IMR-90 (cell line): ENCODE results near the gene HNRNPLL. TPM values are rescaled to one million over a fixed set of nuclear protein-coding genes. Genes with fewer than 3 reads are reported as not detected.
A peak's percentile ranks its signal among the peaks of the same experiment; 100 is the strongest.

Source experiments
- ATAC-seq: fragments of 200-7000 bp; cut with Tn5 transposase; 2 replicates; pipeline ENCODE4 v1.9.1; 2020; ENCODE audit warnings: low read depth, mild to moderate bottlenecking, moderate library complexity
- BruUV-seq: library from RNA; stranded (reverse); fragments of 400-500 nt; replicated peaks from 2 replicates; lab custom pipeline; 2021; lab: Mats Ljungman, UMichigan
- CTCF ChIA-PET: fragments of 300-600 bp; formaldehyde crosslinking; extraction: SDS; loops from one replicate; lab custom pipeline; 2021; ENCODE audit warnings: antibody characterized with exemption; lab: Yijun Ruan, JAX
- POLR2A ChIA-PET: fragments of 300-600 bp; sonication (Branson Sonifier 250); formaldehyde crosslinking; loops from one replicate; lab custom pipeline; 2022; ENCODE audit warnings: antibody characterized with exemption; ENCODE audit not compliant: unreplicated experiment; lab: Charles Lee
- DNase-seq: peaks from one replicate; pipeline ENCODE4 v3.0.0; 2013
- H2AFZ ChIP-seq: replicated peaks from 2 replicates; pipeline ENCODE3; 2013; ENCODE audit warnings: low read length, mild to moderate bottlenecking; ENCODE audit not compliant: poor library complexity
- H2AK5ac ChIP-seq: 2 replicates; pipeline ENCODE4 v1.6.1; 2013; ENCODE audit warnings: low read depth, low read length, inconsistent platforms
- H2AK9ac ChIP-seq: replicated peaks from 2 replicates; pipeline ENCODE3; 2013; ENCODE audit warnings: mild to moderate bottlenecking, low read depth, low read length, moderate library complexity; ENCODE audit not compliant: poor library complexity
- H2BK120ac ChIP-seq: 2 replicates; pipeline ENCODE4 v1.6.1; 2013; ENCODE audit warnings: low read depth, low read length, inconsistent platforms
- H2BK15ac ChIP-seq: 3 replicates; pipeline ENCODE4 v1.6.1; 2013; ENCODE audit warnings: low read depth, low read length, inconsistent platforms
- H2BK20ac ChIP-seq: 2 replicates; pipeline ENCODE4 v1.6.1; 2013; ENCODE audit warnings: low read depth, mild to moderate bottlenecking, inconsistent platforms, low read length, moderate library complexity
- H2BK5ac ChIP-seq: 2 replicates; pipeline ENCODE4 v1.6.1; 2013; ENCODE audit warnings: mild to moderate bottlenecking, low read depth, low read length, inconsistent platforms; ENCODE audit not compliant: poor library complexity, severe bottlenecking
- H3K14ac ChIP-seq: replicated peaks from 2 replicates; pipeline ENCODE4 v1.6.1; 2013; ENCODE audit warnings: low read depth, low read length, inconsistent platforms
- H3K18ac ChIP-seq: 2 replicates; pipeline ENCODE4 v1.6.1; 2013; ENCODE audit warnings: low read depth, low read length, control low read depth
- H3K23ac ChIP-seq: 2 replicates; pipeline ENCODE4 v1.6.1; 2013; ENCODE audit warnings: low read depth, low read length, inconsistent platforms
- H3K27ac ChIP-seq: 2 replicates; pipeline ENCODE4 v1.5.1; 2013; ENCODE audit warnings: mild to moderate bottlenecking, control low read depth, low read length; ENCODE audit not compliant: insufficient read depth
- H3K27me3 ChIP-seq: 2 replicates; pipeline ENCODE4 v1.6.1; 2013; ENCODE audit warnings: low read length; ENCODE audit not compliant: control insufficient read depth, insufficient read depth
- H3K36me3 ChIP-seq: 2 replicates; pipeline ENCODE4 v1.6.1; 2013; ENCODE audit warnings: low read length, mixed read lengths; ENCODE audit not compliant: control insufficient read depth, insufficient read depth
- H3K4ac ChIP-seq: 2 replicates; pipeline ENCODE4 v1.6.1; 2013; ENCODE audit warnings: low read depth, low read length, inconsistent platforms
- H3K4me1 ChIP-seq: 2 replicates; pipeline ENCODE4 v1.6.1; 2013; ENCODE audit warnings: low read length, mixed read lengths; ENCODE audit not compliant: control insufficient read depth, insufficient read depth
- H3K4me2 ChIP-seq: 2 replicates; pipeline ENCODE4 v1.6.1; 2013; ENCODE audit warnings: low read depth, mild to moderate bottlenecking, control low read depth, low read length, moderate library complexity
- H3K4me3 ChIP-seq: 2 replicates; pipeline ENCODE4 v1.5.1; 2013; ENCODE audit warnings: low read depth, mild to moderate bottlenecking, control low read depth, low read length, moderate library complexity; ENCODE audit not compliant: insufficient read depth
- H3K56ac ChIP-seq: 2 replicates; pipeline ENCODE4 v1.6.1; 2013; ENCODE audit warnings: low read length, inconsistent platforms; ENCODE audit not compliant: insufficient read depth; ENCODE audit errors: extremely low read depth
- H3K79me1 ChIP-seq, 2 experiments: 2 replicates each; pipeline ENCODE4 v1.6.1; 2013; ENCODE audit warnings: low read length in 2 of 2, inconsistent platforms in 1 of 2, low read depth in 1 of 2
- H3K9ac ChIP-seq: 2 replicates; pipeline ENCODE4 v1.6.1; 2013; ENCODE audit warnings: low read depth, low read length, control low read depth
- H3K9me1 ChIP-seq: 2 replicates; pipeline ENCODE4 v1.6.1; 2013; ENCODE audit warnings: low read length, inconsistent platforms; ENCODE audit not compliant: insufficient read depth
- H3K9me3 ChIP-seq: 2 replicates; pipeline ENCODE4 v1.6.1; 2013; ENCODE audit warnings: low read length; ENCODE audit not compliant: control insufficient read depth, insufficient read depth
- H4K20me1 ChIP-seq: 2 replicates; pipeline ENCODE4 v1.6.1; 2013; ENCODE audit warnings: low read length, inconsistent platforms; ENCODE audit not compliant: insufficient read depth
- H4K5ac ChIP-seq: 2 replicates; pipeline ENCODE4 v1.6.1; 2013; ENCODE audit warnings: mild to moderate bottlenecking, low read depth, low read length, control low read depth
- H4K8ac ChIP-seq, 2 experiments: 2 replicates each; pipeline ENCODE4 v1.6.1; 2013; ENCODE audit warnings: low read depth in 2 of 2, low read length in 2 of 2, control low read depth in 1 of 2, inconsistent platforms in 1 of 2
- H4K91ac ChIP-seq: 2 replicates; pipeline ENCODE4 v1.6.1; 2013; ENCODE audit warnings: low read depth, low read length, inconsistent platforms; ENCODE audit not compliant: insufficient read depth
- BHLHE40 ChIP-seq: fragments of 150-350 bp; IDR thresholded peaks from 2 replicates; pipeline ENCODE4 v1.6.1; 2016; ENCODE audit warnings: mild to moderate bottlenecking, low read depth, low read length
- CEBPB ChIP-seq: IDR thresholded peaks from 2 replicates; pipeline ENCODE4 v1.6.1; 2012; ENCODE audit warnings: low read depth, low read length, improper control_type of control experiment
- CHD1 ChIP-seq: IDR thresholded peaks from 2 replicates; pipeline ENCODE4 v1.6.1; 2012; ENCODE audit warnings: low read depth, low read length, improper control_type of control experiment
- FOS ChIP-seq: fragments of 150-350 bp; IDR thresholded peaks from 2 replicates; pipeline ENCODE4 v1.6.1; 2016; ENCODE audit warnings: low read depth, low read length
- MAFK ChIP-seq: IDR thresholded peaks from 2 replicates; pipeline ENCODE4 v1.6.1; 2012; ENCODE audit warnings: low read depth, low read length, improper control_type of control experiment
- MAZ ChIP-seq: IDR thresholded peaks from 2 replicates; pipeline ENCODE4 v1.6.1; 2012; ENCODE audit warnings: low read depth, mild to moderate bottlenecking, low read length, improper control_type of control experiment, moderate library complexity, borderline replicate concordance
- MXI1 ChIP-seq: IDR thresholded peaks from 2 replicates; pipeline ENCODE4 v1.6.1; 2012; ENCODE audit warnings: low read depth, mild to moderate bottlenecking, low read length, moderate library complexity, borderline replicate concordance
- NFE2L2 ChIP-seq: fragments of 150-350 bp; IDR thresholded peaks from 2 replicates; pipeline ENCODE4 v1.6.1; 2016; ENCODE audit warnings: low read depth, mild to moderate bottlenecking, low read length
- POLR2A ChIP-seq: IDR thresholded peaks from 2 replicates; pipeline ENCODE4 v1.6.1; 2012; ENCODE audit warnings: mild to moderate bottlenecking, low read depth, low read length
- RAD21 ChIP-seq: IDR thresholded peaks from 2 replicates; pipeline ENCODE4 v1.6.1; 2012; ENCODE audit warnings: low read length, improper control_type of control experiment
- RCOR1 ChIP-seq: IDR thresholded peaks from 2 replicates; pipeline ENCODE4 v1.6.1; 2012; ENCODE audit warnings: mild to moderate bottlenecking, low read length, improper control_type of control experiment; ENCODE audit not compliant: insufficient replicate concordance
- RFX5 ChIP-seq: IDR thresholded peaks from 2 replicates; pipeline ENCODE4 v1.8.0; 2012; ENCODE audit warnings: low read depth, mild to moderate bottlenecking, low read length, moderate library complexity
- SMC3 ChIP-seq: fragments of 150-350 bp; IDR thresholded peaks from 2 replicates; pipeline ENCODE4 v1.6.1; 2016; ENCODE audit warnings: low read depth, mild to moderate bottlenecking, antibody characterized with exemption, low read length, moderate library complexity
- WGBS, 2 experiments: methylation state at CpG; one replicate each; pipeline versions ENCODE4 v1.1.5 to v1.1.7; 2013; ENCODE audit warnings: missing lambda C conversion rate in 2 of 2; ENCODE audit not compliant: insufficient read length in 1 of 2; ENCODE audit errors: extremely low coverage in 2 of 2; 5-methylcytosine and 5-hydroxymethylcytosine counted together
- dilution Hi-C: fragments of 300-500 bp; cut with HindIII; formaldehyde crosslinking; loops from one replicate; pipeline ENCODE4 v1.14.3; 2018; ENCODE audit warnings: low sequenced_read_pairs; ENCODE audit not compliant: unreplicated experiment
- in situ Hi-C: fragments of 300-500 bp; cut with MboI; formaldehyde crosslinking; loops from 3 replicates; pipeline ENCODE4 v1.14.3; 2019; ENCODE audit warnings: low sequenced_read_pairs, inconsistent platforms, mixed read lengths
- intact Hi-C: fragments of 100-400 bp; cut with micrococcal nuclease; formaldehyde crosslinking; loops from 2 replicates; pipeline ENCODE4 v1.10.0; 2022
- polyA plus RNA-seq, 3 experiments: library from polyadenylated mRNA; depleted of rRNA; stranded (reverse); fragments of >200 nt; gene quantifications; 2 replicates each; pipeline ENCODE4 v1.2.3, GENCODE V29; 2012; ENCODE audit warnings: low replicate concordance in 1 of 3
- total RNA-seq: library from RNA; depleted of rRNA; stranded (reverse); fragments of >200 nt; gene quantifications from 2 replicates; pipeline ENCODE4 v1.2.3, GENCODE V29; 2012
- TF ChIP-seq, protein P1 (sequence below): conservative IDR thresholded peaks from 2 replicates; pipeline ENCODE4 v1.5.1; 2012; ENCODE audit warnings: mild to moderate bottlenecking, low read depth, low read length, improper control_type of control experiment
- TF ChIP-seq, protein P2 (sequence below): fragments of 150-350 bp; IDR thresholded peaks from 2 replicates; pipeline ENCODE4 v1.6.1; 2017; ENCODE audit warnings: mild to moderate bottlenecking, antibody characterized with exemption, low read length, low read depth
- TF ChIP-seq, protein P3 (sequence below): fragments of 150-350 bp; IDR thresholded peaks from 2 replicates; pipeline ENCODE4 v1.6.1; 2016; ENCODE audit warnings: low read depth, mild to moderate bottlenecking, low read length, moderate library complexity, borderline replicate concordance

The HNRNPLL gene
- total and polyA plus RNA-seq, 2 of the 4 experiments (the other 2 are of a cell fraction), result 23.7 to 53.1 TPM

DNA sequence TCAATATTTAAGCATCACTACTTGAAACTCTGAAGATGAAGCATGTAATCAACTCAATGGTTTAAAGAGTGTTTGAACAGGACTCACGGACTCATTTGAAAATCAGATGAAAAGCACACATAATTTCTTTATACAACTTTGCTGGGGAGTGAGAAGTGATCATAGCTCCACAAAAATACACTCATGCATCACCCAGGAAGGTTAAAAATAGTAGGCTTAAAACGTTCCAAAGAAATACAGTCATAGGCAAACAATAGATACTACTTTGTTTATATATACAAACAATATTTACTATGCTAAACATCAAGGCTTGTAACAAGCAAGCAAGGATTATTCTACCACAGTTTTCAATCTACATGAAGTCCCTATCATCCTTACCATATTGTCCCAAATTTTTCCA lies 11.6 kb downstream of the HNRNPLL start:
- Histone ChIP-seq H4K20me1 (peaks cover 79% of the 10 kb centered on the region), H3K56ac (no peak overlapping the region), H3K4me1 (peaks cover 14% of the 10 kb centered on the region), H2BK20ac (no peak overlapping the region), H4K8ac (no peak overlapping the region), H3K36me3 (peaks cover 10% of the 10 kb centered on the region), H2AFZ (no peak overlapping the region), H3K4me2 (peak overlapping the region; percentile 42; the same call in 1 of the 2 replicates), H2BK15ac (no peak overlapping the region), H2BK5ac (no peak overlapping the region), H3K27me3 (no peaks in the 10 kb centered on the region), H3K14ac (no peak overlapping the region), H2AK5ac (no peak overlapping the region), H3K23ac (no peak overlapping the region), H3K18ac (no peak overlapping the region), H3K9ac (no peak overlapping the region), H3K27ac (no peak overlapping the region), H3K4me3 (no peak overlapping the region), H4K91ac (no peak overlapping the region), H4K5ac (no peak overlapping the region), H3K4ac (no peak overlapping the region), H3K79me1 (peaks cover 9 to 67% of the 10 kb centered on the region in 2 experiments), H2BK120ac (no peak overlapping the region), H3K9me3 (no peaks in the 10 kb centered on the region), H3K9me1 (peaks cover 7% of the 10 kb centered on the region), H2AK9ac (no peak overlapping the region)
- ATAC-seq (no peak), DNase-seq (peak; percentile 17)
- intact Hi-C loops (no loop called here), dilution Hi-C loops (no loop called here), in situ Hi-C loops (no loop called here)
- ChIA-PET CTCF (interaction anchor here (1.0 kb wide), 1 partner anchor 12 kb away, joined by 3 read pairs; no protein-coding TSS in a partner anchor), POLR2A (no interaction called here)
- TF ChIP-seq RFX5 (no peak), RAD21 (no peak), MXI1 (no peak), BHLHE40 (no peak), MAZ (no peak), POLR2A (no peak), CHD1 (no peak), FOS (no peak), SMC3 (no peak), NFE2L2 (no peak), RCOR1 (no peak), MAFK (no peak), CEBPB (no peak)
- TF ChIP-seq, protein P1, sequence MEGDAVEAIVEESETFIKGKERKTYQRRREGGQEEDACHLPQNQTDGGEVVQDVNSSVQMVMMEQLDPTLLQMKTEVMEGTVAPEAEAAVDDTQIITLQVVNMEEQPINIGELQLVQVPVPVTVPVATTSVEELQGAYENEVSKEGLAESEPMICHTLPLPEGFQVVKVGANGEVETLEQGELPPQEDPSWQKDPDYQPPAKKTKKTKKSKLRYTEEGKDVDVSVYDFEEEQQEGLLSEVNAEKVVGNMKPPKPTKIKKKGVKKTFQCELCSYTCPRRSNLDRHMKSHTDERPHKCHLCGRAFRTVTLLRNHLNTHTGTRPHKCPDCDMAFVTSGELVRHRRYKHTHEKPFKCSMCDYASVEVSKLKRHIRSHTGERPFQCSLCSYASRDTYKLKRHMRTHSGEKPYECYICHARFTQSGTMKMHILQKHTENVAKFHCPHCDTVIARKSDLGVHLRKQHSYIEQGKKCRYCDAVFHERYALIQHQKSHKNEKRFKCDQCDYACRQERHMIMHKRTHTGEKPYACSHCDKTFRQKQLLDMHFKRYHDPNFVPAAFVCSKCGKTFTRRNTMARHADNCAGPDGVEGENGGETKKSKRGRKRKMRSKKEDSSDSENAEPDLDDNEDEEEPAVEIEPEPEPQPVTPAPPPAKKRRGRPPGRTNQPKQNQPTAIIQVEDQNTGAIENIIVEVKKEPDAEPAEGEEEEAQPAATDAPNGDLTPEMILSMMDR, result no peak
- TF ChIP-seq, protein P2, sequence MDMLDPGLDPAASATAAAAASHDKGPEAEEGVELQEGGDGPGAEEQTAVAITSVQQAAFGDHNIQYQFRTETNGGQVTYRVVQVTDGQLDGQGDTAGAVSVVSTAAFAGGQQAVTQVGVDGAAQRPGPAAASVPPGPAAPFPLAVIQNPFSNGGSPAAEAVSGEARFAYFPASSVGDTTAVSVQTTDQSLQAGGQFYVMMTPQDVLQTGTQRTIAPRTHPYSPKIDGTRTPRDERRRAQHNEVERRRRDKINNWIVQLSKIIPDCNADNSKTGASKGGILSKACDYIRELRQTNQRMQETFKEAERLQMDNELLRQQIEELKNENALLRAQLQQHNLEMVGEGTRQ, result no peak
- TF ChIP-seq, protein P3, sequence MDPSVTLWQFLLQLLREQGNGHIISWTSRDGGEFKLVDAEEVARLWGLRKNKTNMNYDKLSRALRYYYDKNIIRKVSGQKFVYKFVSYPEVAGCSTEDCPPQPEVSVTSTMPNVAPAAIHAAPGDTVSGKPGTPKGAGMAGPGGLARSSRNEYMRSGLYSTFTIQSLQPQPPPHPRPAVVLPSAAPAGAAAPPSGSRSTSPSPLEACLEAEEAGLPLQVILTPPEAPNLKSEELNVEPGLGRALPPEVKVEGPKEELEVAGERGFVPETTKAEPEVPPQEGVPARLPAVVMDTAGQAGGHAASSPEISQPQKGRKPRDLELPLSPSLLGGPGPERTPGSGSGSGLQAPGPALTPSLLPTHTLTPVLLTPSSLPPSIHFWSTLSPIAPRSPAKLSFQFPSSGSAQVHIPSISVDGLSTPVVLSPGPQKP, result no peak
- no TSS peak for BruUV-seq
- WGBS, 2 experiments, result no CpG with 5 or more reads among the region's 2 CpGs
